Smooth muscle cell (in vitro differentiated cells): ENCODE data around the gene ATOH8. TPM values are rescaled to one million over a fixed set of nuclear protein-coding genes. Genes with fewer than 3 reads are reported as not detected.
"Not testable (repeated sequence)": the region's sequence is repeated elsewhere in the genome, so short reads cannot be mapped to it uniquely, and the experiment has no call there.

Experiments used
- DNase-seq: peaks from one replicate; lab custom pipeline; 2025; ENCODE audit not compliant: unreplicated experiment; lab: John Stamatoyannopoulos, UW
- H2AFZ ChIP-seq: fragments of 200-600 bp; sonication (generic); 2 replicates; pipeline ENCODE4 v1.6.0; 2016; ENCODE audit warnings: antibody characterized with exemption, low read depth, mild to moderate bottlenecking
- H3F3A ChIP-seq: fragments of 200-600 bp; sonication (generic); 2 replicates; pipeline ENCODE4 v1.6.0; 2017; ENCODE audit warnings: antibody characterized with exemption, low read depth
- H3K27ac ChIP-seq: fragments of 200-600 bp; sonication (generic); 2 replicates; pipeline ENCODE4 v1.5.1; 2016; ENCODE audit warnings: low read depth, mild to moderate bottlenecking
- H3K27me3 ChIP-seq: fragments of 200-600 bp; sonication (generic); 2 replicates; pipeline ENCODE4 v1.6.1; 2016; ENCODE audit warnings: low read depth, mild to moderate bottlenecking
- H3K36me3 ChIP-seq: fragments of 200-600 bp; sonication (generic); 2 replicates; pipeline ENCODE4 v1.5.1; 2016; ENCODE audit warnings: low read depth
- H3K4me1 ChIP-seq: fragments of 200-600 bp; sonication (generic); 2 replicates; pipeline ENCODE4 v1.5.1; 2016; ENCODE audit warnings: low read depth
- H3K4me2 ChIP-seq: fragments of 200-600 bp; sonication (generic); 2 replicates; pipeline ENCODE4 v1.6.0; 2016; ENCODE audit warnings: mild to moderate bottlenecking
- H3K4me3 ChIP-seq: fragments of 200-600 bp; sonication (generic); 2 replicates; pipeline ENCODE4 v1.5.1; 2016; ENCODE audit warnings: mild to moderate bottlenecking
- H3K79me2 ChIP-seq: fragments of 200-600 bp; sonication (generic); 2 replicates; pipeline ENCODE4 v1.6.0; 2016; ENCODE audit warnings: low read depth, mild to moderate bottlenecking
- H3K9ac ChIP-seq: fragments of 200-600 bp; sonication (generic); 2 replicates; pipeline ENCODE4 v1.6.0; 2016; ENCODE audit warnings: low read depth
- H3K9me3 ChIP-seq: fragments of 200-600 bp; sonication (generic); replicated peaks from 2 replicates; pipeline ENCODE4 v1.5.1; 2016; ENCODE audit warnings: low read depth
- H4K20me1 ChIP-seq: fragments of 200-600 bp; sonication (generic); 2 replicates; pipeline ENCODE4 v1.6.0; 2016; ENCODE audit warnings: low read depth
- WGBS: methylation state at CpG from one replicate; pipeline ENCODE4 v1.1.7; 2016; ENCODE audit warnings: low lambda C conversion rate; 5-methylcytosine and 5-hydroxymethylcytosine counted together
- polyA plus RNA-seq: library from polyadenylated mRNA; unstranded; fragments of >200 nt; fragmentation: Nextera tagmentation; extraction: Ambion mirVana; gene quantifications from 2 replicates; pipeline ENCODE4 v1.2.1, GENCODE V29; 2016
- total RNA-seq: library from RNA; depleted of rRNA; stranded (reverse); fragments of >200 nt; gene quantifications from 2 replicates; pipeline ENCODE4 v1.2.3, GENCODE V29; 2014
- TF ChIP-seq, protein P1 (sequence below): fragments of 200-600 bp; sonication (generic); IDR thresholded peaks from 2 replicates; pipeline ENCODE4 v1.5.1; 2017; ENCODE audit warnings: borderline replicate concordance, mild to moderate bottlenecking, antibody characterized with exemption; ENCODE audit not compliant: insufficient read depth, poor library complexity, severe bottlenecking

Gene ATOH8
- total and polyA plus RNA-seq, 2 experiments from 2014 or later, result 5.2 to 6.5 TPM

GRCh38 chr2:85711578-85712060 is 42.2 kb upstream of the ATOH8 start:
- DNase-seq, result no peak
- peaks cover 4% of the 10 kb centered on the region for H3K27me3 ChIP-seq
- H3K79me2 ChIP-seq, result no peaks in the 10 kb centered on the region
- H3K4me3 ChIP-seq, result no peak overlapping the region
- no peaks in the 10 kb centered on the region for H3F3A ChIP-seq
- H3K4me1 ChIP-seq, result no peaks in the 10 kb centered on the region
- no peaks in the 10 kb centered on the region for H3K9me3 ChIP-seq
- no peaks in the 10 kb centered on the region for H4K20me1 ChIP-seq
- no peaks in the 10 kb centered on the region for H3K36me3 ChIP-seq
- no peak overlapping the region for H3K27ac ChIP-seq
- TF ChIP-seq, protein P1, sequence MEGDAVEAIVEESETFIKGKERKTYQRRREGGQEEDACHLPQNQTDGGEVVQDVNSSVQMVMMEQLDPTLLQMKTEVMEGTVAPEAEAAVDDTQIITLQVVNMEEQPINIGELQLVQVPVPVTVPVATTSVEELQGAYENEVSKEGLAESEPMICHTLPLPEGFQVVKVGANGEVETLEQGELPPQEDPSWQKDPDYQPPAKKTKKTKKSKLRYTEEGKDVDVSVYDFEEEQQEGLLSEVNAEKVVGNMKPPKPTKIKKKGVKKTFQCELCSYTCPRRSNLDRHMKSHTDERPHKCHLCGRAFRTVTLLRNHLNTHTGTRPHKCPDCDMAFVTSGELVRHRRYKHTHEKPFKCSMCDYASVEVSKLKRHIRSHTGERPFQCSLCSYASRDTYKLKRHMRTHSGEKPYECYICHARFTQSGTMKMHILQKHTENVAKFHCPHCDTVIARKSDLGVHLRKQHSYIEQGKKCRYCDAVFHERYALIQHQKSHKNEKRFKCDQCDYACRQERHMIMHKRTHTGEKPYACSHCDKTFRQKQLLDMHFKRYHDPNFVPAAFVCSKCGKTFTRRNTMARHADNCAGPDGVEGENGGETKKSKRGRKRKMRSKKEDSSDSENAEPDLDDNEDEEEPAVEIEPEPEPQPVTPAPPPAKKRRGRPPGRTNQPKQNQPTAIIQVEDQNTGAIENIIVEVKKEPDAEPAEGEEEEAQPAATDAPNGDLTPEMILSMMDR, result no peak
- no peak overlapping the region for H3K9ac ChIP-seq
- H2AFZ ChIP-seq, result no peak overlapping the region
- WGBS, result 100% methylated on average over 8 of the region's 8 CpGs
- no peak overlapping the region for H3K4me2 ChIP-seq

GRCh38 chr2:85712336-85712735 is 41.5 kb upstream of the ATOH8 start:
- Histone ChIP-seq H4K20me1 (no peaks in the 10 kb centered on the region), H3K4me3 (no peak overlapping the region), H3K27ac (no peak overlapping the region), H3F3A (no peaks in the 10 kb centered on the region), H3K79me2 (no peaks in the 10 kb centered on the region), H2AFZ (no peak overlapping the region), H3K9ac (no peak overlapping the region), H3K27me3 (peaks cover 4% of the 10 kb centered on the region), H3K4me1 (peaks cover 6% of the 10 kb centered on the region), H3K36me3 (no peaks in the 10 kb centered on the region), H3K4me2 (no peak overlapping the region), H3K9me3 (no peaks in the 10 kb centered on the region)
- 86% methylated on average over 15 of the region's 15 CpGs for WGBS
- TF ChIP-seq, protein P1, result no peak
- DNase-seq, result no peak

DNA sequence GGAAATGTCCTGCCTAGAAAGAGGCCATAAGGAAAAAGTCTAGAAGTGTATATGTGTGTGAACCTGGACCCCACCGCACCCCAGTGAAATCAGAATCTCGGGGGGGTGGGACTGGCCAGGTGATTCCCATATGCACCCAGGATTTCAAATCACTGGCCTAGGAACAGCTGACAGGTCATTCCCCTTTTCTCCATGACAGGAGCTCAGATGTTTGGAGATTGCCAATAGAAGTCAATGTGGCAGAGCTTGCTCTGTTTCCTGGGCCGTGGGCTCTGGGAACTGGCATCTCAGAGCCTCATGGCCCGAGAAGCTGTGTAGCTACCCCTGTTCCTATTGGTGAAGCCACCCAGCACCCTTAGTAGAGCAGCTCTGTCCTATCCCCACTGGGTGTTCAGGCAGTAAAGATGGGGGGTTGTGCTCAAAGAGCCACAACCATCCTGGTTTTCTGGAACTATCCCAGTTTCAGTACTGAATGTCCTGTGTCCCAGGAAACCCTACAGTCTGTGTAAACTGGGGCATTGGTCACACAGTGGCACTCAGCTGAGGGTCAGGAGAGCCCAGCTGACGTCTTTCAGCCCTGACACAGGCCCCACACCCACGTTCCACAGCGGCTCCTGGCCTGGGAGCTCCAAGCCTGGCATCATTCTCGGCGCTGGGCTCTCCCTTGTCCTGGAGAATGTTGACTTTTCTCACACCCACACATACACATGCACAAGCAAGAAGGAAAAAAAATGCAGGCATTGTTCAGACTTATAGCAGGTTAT is 40.8 kb upstream of the ATOH8 start:
- peaks cover 2% of the 10 kb centered on the region for H3K27me3 ChIP-seq
- H3K9me3 ChIP-seq, result no peaks in the 10 kb centered on the region
- H3K27ac ChIP-seq, result no peak overlapping the region
- peaks cover 12% of the 10 kb centered on the region for H3K4me1 ChIP-seq
- 72% methylated on average over 9 of the region's 9 CpGs for WGBS
- DNase-seq, result no peak
- no peak overlapping the region for H3K4me2 ChIP-seq
- H3K79me2 ChIP-seq, result no peaks in the 10 kb centered on the region
- H3K9ac ChIP-seq, result no peak overlapping the region
- H3K36me3 ChIP-seq, result no peaks in the 10 kb centered on the region
- TF ChIP-seq, protein P1, result no peak
- H4K20me1 ChIP-seq, result no peaks in the 10 kb centered on the region
- H3K4me3 ChIP-seq, result no peak overlapping the region
- no peak overlapping the region for H2AFZ ChIP-seq
- H3F3A ChIP-seq, result no peaks in the 10 kb centered on the region

DNA sequence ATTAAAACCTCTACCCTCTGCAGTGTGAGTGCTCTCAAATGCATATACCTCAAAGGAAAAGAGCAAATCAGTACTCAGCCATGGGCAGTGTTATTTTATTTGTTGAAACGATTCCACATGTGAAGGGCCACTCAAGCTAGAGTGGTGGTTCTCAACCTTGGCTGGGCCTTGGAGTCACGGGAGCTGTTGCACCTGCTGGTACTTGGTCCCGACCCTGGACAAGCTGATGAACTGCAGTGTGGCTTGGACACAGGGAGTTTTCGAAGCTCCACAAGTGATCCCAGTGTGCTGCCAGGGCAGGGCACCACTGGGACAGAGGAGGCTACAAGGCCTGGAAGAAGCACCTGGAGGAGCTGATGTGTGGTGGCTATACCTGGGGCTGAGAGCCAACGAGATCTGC is 40.0 kb upstream of the ATOH8 start:
- Histone ChIP-seq H3K9ac (no peak overlapping the region), H3K27ac (no peak overlapping the region), H3K79me2 (no peaks in the 10 kb centered on the region), H3K27me3 (no peaks in the 10 kb centered on the region), H3K36me3 (no peaks in the 10 kb centered on the region), H3K4me1 (peaks cover 12% of the 10 kb centered on the region), H3F3A (no peaks in the 10 kb centered on the region), H4K20me1 (no peaks in the 10 kb centered on the region), H3K4me3 (no peak overlapping the region), H3K9me3 (no peaks in the 10 kb centered on the region), H3K4me2 (no peak overlapping the region), H2AFZ (no peak overlapping the region)
- TF ChIP-seq, protein P1, result no peak
- no peak for DNase-seq
- WGBS, result 97% methylated on average over 5 of the region's 5 CpGs

- H2AFZ ChIP-seq, H3F3A ChIP-seq, H3K4me3 ChIP-seq, H3K4me2 ChIP-seq, H4K20me1 ChIP-seq, H3K9ac ChIP-seq, H3K27ac ChIP-seq, H3K9me3 ChIP-seq, H3K36me3 ChIP-seq, H3K79me2 ChIP-seq, DNase-seq, H3K27me3 ChIP-seq: not testable (repeated sequence)
- WGBS, result 95% methylated on average over 7 of the region's 7 CpGs
- peaks cover 12% of the 10 kb centered on the region for H3K4me1 ChIP-seq
Observed at GRCh38 chr2:85714421-85714820, 39.4 kb upstream of the ATOH8 start.
